ENCODE results near the gene ZFC3H1. TPM values are rescaled to one million over a fixed set of nuclear protein-coding genes. Genes with fewer than 3 reads are reported as not detected.
A peak's percentile ranks its signal among the peaks of the same experiment; 100 is the strongest.
"Not testable (repeated sequence)": the region's sequence is repeated elsewhere in the genome, so short reads cannot be mapped to it uniquely, and the experiment has no call there.

Gene ZFC3H1, protein sequence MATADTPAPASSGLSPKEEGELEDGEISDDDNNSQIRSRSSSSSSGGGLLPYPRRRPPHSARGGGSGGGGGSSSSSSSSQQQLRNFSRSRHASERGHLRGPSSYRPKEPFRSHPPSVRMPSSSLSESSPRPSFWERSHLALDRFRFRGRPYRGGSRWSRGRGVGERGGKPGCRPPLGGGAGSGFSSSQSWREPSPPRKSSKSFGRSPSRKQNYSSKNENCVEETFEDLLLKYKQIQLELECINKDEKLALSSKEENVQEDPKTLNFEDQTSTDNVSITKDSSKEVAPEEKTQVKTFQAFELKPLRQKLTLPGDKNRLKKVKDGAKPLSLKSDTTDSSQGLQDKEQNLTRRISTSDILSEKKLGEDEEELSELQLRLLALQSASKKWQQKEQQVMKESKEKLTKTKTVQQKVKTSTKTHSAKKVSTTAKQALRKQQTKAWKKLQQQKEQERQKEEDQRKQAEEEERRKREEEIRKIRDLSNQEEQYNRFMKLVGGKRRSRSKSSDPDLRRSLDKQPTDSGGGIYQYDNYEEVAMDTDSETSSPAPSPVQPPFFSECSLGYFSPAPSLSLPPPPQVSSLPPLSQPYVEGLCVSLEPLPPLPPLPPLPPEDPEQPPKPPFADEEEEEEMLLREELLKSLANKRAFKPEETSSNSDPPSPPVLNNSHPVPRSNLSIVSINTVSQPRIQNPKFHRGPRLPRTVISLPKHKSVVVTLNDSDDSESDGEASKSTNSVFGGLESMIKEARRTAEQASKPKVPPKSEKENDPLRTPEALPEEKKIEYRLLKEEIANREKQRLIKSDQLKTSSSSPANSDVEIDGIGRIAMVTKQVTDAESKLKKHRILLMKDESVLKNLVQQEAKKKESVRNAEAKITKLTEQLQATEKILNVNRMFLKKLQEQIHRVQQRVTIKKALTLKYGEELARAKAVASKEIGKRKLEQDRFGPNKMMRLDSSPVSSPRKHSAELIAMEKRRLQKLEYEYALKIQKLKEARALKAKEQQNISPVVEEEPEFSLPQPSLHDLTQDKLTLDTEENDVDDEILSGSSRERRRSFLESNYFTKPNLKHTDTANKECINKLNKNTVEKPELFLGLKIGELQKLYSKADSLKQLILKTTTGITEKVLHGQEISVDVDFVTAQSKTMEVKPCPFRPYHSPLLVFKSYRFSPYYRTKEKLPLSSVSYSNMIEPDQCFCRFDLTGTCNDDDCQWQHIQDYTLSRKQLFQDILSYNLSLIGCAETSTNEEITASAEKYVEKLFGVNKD (N-terminal part only)
- polyA plus RNA-seq (ENCODE audit: insufficient read length in 10 of 10), result 10 to 100 TPM; 28.6 to 71.1 (median 34.5) TPM
- long read RNA-seq, donor 1, partial matches to known transcripts, result 0 of 6 reads
- long read RNA-seq, donor 1, other reads (novel, unspliced or antisense), result 0 of 6 reads
- long read RNA-seq, donor 2, partial matches to known transcripts, result 0 of 15 reads
- long read RNA-seq, donor 2, other reads (novel, unspliced or antisense), result 9 of 15 reads
- long read RNA-seq, donor 3, result 0 reads
- long read RNA-seq, donor 4, partial matches to known transcripts, result 6 of 15 reads
- long read RNA-seq, donor 4, other reads (novel, unspliced or antisense), result 0 of 15 reads
- long read RNA-seq, donor 5, partial matches to known transcripts, result 0 of 6 reads
- long read RNA-seq, donor 5, other reads (novel, unspliced or antisense), result 0 of 6 reads
- long read RNA-seq, donor 6, transcript ZFC3H1-206 (2 exons, 1,771 nt), result major isoform, 7 of 19 reads
- long read RNA-seq, donor 6, transcript ZFC3H1-205 (3 exons, 470 nt), result minor isoform, 6 of 19 reads
- long read RNA-seq, donor 6, transcript ZFC3H1-209 (2 exons, 845 nt), result minor isoform, 6 of 19 reads
- long read RNA-seq, donor 6, partial matches to known transcripts, result 0 of 19 reads
- long read RNA-seq, donor 6, other reads (novel, unspliced or antisense), result 0 of 19 reads
- long read RNA-seq, donor 7, transcript ZFC3H1-205 (3 exons, 470 nt), result major isoform, 5 of 9 reads
- long read RNA-seq, donor 7, partial matches to known transcripts, result 0 of 9 reads
- long read RNA-seq, donor 7, other reads (novel, unspliced or antisense), result 0 of 9 reads
- long read RNA-seq, donor 8, transcript ZFC3H1-206 (2 exons, 1,771 nt), result major isoform, 5 of 14 reads
- long read RNA-seq, donor 8, partial matches to known transcripts, result 5 of 14 reads
- long read RNA-seq, donor 8, other reads (novel, unspliced or antisense), result 0 of 14 reads
- long read RNA-seq, donor 9, result 0 reads

DNA sequence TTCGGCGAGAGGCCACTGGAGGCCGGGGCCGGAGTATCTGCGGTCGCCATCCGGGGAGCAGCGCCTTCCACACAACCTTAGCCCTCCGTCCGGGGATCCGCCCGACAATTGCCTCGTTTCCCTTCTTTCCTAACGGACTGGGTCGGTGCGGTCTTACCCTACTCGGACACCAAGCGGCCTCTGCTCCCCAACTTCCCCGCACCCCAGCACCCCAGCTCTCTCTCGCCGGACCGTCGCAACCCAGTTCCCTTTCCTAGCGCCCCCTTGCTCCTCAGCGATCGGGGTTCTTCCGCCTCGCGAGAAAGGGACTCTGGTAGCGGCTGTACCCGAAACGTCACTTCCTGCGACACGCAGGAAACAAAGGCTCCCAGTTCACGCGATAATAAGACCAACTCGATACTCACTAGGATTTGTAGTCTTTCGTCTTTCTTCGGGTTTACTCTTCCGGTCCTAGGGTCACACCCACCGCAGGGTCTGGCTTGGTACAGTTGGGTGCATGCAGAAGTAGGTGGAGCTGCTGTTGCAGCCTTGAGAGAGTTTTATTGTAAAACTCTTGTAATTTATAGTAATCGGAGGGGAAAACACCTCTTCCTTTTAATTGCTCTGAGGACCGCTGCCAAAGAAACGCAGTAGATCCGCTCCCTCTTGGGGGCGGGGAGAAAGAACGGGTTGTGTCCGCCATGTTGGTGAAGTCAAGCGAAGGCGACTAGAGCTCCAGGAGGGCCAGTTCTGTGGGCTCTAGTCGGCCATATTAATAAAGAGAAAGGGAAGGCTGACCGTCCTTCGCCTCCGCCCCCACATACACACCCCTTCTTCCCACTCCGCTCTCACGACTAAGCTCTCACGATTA is at the start of gene ZFC3H1, which contains the start of gene THAP2:
Gene ZFC3H1, minus strand, starts transcription at position 288 of the 850 bp plus-strand sequence. Its CDS starts 238 bp downstream, at position 50.
Gene THAP2, plus strand, starts transcription at position 741 of the 850 bp plus-strand sequence. CDS start 209 bp downstream, outside the sequence.
- peak; percentile 98 to 99 (median 99) for DNase-seq

DNA sequence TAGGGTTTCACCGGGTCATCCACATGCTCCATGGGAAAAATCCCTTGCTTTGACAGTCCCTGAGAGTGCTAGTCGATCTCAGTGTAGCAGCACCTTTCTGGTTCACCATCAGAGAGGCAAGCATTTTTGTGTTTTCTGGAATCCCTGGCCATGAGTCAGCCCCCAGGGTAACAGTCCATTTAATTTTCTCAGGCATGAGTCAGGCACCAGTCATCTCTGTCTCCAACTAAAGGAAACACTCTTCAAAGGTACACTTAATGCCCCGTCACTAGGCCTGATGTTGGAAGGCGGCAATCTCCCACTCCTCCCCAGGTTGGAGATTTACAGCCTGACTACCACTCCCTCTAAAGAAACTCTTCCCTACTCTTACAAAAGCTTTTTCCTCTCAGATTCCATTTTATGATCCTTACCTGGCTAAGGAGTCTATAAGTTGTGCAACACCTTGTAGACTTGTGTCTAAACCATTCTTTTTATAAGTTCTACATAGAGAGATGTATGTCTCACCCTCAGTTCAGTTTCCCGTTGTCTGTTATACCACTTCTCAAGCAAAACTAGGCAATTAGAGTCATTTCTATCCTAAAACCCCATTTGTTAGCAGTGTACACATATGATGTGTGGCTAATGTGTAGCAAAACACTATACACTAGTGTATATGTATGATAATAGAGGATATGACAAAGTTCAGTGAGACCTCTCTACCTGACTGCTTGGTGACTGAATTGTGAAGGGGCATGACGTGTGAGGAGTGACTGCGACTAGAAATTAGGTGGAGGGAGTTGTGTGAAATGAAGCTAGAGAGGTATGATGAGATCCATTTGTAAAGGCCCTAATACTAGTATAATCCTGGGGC is 46.9 kb upstream of the ZFC3H1 start:
- DNase-seq, result peak in 1 of 3 donors; percentile 79

DNA sequence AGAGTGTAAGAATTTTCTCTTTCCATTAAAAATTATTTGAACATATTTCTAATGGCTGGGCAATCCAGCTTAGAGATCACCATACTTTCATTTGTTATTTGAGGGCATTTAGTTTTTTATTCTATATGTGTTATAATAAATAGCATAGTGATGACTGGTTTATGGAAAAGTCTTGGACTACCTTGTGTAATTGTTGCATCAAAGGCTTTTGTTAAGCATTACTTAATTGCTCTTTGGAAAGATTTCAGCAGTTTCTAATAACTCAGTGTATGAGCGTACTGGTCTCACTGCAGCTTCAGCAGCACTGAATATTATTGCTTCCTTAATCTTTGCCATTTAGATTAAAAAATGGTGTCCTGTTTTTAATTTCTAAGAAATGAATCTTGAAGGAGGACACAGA is 45.0 kb upstream of the ZFC3H1 start:
- no peak for DNase-seq

GRCh38 chr12:71704920-71705319 is 41.3 kb upstream of the ZFC3H1 start:
- DNase-seq, result no peak

DNA sequence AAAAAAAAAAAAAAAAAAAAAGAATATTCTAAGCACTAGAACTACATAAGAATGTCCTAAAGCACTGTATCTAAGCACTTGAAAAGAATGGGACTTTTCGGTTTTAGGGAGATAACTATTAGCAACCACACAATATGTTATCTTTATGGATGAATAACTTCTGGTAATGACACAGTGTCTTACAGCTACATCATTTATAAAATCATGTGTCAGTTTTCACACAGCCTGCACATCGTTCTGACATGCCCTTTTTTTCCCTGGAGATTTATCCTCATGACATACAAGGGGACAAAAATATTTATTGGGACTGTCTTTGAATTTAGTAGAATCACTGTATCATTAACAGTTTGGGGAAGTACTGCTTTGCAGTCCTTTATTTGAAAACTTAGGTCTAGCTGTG is 39.6 kb upstream of the ZFC3H1 start:
- no peak for DNase-seq

DNA sequence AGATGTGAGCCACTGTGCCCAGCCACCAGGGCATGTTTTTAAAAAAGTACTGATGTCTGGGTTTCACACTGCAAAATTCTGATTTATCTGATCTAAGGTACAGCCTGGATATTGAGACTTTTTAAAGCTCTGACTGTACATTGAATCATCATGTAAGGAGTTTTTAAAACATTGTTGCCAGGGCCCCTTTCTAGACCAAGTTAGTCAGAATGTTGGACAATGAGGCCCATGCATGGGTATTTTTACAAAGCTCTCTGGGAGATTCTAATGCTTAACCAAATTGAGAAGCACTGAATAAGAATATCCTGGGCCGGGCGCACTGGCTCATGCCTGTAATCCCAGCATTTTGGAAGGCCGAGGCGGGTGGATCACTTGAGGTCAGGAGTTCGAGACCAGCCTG is 38.9 kb upstream of the ZFC3H1 start:
- DNase-seq, result no peak

GRCh38 chr12:71702181-71702580 is 38.5 kb upstream of the ZFC3H1 start:
- not testable (repeated sequence) for DNase-seq

DNA sequence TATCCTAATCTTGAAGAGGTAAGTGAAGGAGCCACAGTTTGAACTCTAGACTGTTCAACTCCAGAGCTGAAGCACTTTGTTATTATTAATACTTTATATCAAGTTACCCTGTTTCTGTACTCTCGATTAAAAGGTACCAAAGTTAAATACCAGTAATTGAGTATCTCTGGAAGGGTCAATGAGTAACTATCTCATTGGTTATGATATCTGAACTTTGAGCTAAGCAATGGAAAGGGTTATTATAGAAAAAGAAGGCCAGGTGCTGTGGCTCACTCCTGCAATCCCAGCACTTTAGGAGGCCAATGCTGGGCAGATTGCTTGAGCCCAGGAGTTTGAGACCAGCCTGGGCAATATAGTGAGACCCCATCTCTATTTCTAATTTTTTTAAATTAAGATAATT is 32.1 kb upstream of the ZFC3H1 start:
- DNase-seq, result no peak

DNA sequence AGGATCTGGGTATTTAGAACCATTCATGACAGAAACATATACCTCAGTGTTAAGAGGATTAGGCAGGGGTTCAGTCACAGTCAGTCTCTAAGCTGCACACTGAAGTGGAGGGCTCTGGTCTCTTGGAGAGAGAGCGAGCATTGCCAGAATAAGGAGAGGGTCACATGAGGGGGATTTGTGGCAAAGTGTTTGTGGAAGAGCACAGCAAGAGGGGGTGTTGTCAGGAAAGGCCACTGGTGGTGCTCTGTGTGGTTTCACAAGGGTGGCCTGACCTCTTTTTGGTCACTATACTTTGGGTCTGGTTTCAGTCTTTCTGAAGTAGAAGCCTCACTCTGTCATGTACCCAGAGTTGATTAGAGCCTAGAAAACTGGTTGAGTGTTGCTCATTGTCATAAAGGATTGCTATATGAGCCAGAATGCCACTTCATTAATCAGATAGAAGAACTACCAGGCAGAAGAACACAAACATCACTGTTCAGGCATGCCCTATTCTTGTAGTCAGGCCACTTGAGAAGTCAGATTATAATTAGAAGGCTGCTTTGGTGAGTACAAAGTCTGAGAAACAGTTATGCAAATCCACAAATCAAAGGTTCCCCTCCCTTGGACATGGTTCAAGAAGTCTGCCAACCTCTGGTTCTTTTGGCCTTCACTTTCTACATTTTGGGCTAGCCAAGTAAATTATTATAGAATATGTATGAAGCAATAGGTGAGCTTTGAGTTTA is 30.6 kb upstream of the ZFC3H1 start:
- no peak for DNase-seq

DNA sequence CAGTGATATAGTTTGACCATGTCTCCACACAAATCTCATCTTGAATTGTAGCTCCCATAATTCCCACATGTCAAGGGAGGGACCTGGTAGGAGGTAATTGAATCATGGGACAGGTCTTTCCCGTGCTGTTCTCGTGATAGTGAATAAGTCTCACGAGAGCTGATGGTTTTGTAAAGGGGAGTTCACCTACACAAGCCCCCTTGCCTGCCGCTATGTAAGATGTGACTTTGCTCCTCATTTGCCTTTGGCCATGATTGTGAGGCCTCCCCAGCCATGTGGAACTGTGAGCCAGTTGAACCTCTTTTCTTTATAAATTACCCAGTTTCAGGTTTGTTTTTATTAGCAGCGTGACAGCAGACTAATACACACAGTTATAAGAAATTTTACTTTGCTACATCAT is 30.0 kb upstream of the ZFC3H1 start:
- not testable (repeated sequence) for DNase-seq

GRCh38 chr12:71693126-71693525 is 29.5 kb upstream of the ZFC3H1 start:
- no peak for DNase-seq

GRCh38 chr12:71691504-71692129 is 28.0 kb upstream of the ZFC3H1 start:
- DNase-seq, result peak in 1 of 3 donors; percentile 17

DNA sequence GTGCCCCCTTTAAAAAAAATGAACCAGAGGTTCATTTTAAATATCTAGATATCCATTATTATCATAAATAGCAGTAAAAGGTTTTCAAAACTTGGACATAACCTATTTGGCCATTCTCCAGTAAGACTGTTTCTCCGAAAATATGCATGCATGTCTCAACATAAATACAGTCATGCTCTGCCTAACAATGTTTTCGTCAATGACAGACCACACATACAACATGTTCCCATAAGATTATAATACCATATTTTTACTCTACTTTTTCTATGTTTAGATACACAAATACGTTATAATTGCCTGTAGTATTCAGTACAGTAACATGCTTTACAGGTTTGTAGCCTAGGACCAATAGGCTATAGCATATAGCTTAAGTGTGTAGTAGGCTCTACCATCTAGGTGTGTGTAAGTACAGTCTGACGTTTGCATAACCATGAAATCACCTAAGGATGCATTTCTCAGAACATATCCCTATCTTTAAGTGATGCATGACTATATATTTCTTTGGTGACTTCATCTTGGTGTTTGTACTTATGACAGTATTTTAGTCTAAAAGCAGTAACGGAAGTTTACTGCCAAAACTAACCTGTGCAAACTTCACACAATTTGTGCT is 25.4 kb upstream of the ZFC3H1 start:
- DNase-seq, result no peak

DNA sequence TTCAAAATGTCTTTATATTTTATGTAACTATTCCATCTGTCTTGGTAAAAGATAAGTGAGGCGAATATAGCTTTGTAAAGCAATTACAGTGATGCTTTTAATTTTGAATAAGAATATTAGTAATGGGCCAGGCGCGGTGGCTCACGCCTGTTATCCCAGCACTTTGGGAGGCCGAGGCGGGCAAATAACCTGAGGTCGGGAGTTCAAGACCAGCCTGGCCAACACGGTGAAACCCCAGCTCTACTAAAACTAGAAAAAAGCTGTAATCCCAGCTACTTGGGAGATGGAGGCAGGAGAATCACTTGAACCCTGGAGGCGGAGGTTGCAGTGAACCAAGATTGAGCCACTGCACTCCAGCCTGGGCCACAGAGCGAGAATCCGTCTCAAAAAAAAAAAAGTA is 23.5 kb upstream of the ZFC3H1 start:
- not testable (repeated sequence) for DNase-seq

DNA sequence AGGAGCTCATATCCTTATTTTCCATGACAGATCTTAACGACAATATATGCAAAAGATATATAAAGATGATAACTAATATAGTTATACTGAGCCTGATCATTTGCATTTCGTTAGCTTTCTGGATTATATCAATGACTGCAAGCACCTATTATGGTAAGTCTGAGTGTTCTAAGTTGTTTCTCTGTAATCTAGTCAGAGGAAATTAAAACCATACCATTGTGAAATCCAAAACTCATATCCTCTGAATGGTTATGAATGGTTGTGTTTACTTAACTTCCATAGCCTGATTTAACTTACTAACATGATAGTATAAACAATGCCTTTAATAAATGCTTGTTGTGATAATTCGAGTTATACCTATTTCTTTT is 23.0 kb upstream of the ZFC3H1 start:
- no peak for DNase-seq

Measured in muscle of back (tissue), 13 donors.